ENCODE data around the gene ADAMTSL3. TPM values are rescaled to one million over a fixed set of nuclear protein-coding genes. Genes with fewer than 3 reads are reported as not detected.

ADAMTSL3 gene
- total and polyA plus RNA-seq, 2 of the 4 experiments (the other 2 are of a cell fraction): under 0.01 to 0.02 TPM

DNA sequence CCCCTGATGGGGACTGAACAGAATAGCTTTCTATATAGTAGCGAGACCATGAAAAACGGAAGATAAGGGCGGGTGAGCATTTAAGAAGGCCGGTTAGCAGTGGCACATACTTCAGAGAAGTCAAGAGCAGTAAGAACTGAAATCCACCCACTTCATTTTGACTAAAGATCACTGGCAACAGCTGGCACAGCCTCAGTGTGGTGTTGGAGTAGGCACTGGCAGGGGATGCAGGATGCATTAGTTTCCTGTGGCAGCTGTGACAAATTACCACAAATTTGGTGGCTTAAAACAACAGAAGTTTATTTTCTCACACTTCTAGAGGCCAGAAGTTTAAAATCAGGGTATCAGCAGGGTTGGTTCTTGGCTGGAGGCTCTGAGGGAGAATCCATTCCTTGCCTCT, 176.5 kb downstream of the ADAMTSL3 start:
- H3K23ac ChIP-seq (ENCODE audit: low read depth, low read length): no peak overlapping the region
- H2AK9ac ChIP-seq (replicated peaks; ENCODE audit: low read depth, low read length, poor library complexity): no peak overlapping the region
- no peak overlapping the region for H3K14ac ChIP-seq (replicated peaks; ENCODE audit: low read depth, low read length)
- no peak overlapping the region for H4K5ac ChIP-seq (ENCODE audit: low read depth, low read length)
- no peaks in the 10 kb centered on the region for H3K9me1 ChIP-seq (ENCODE audit: insufficient read depth, low read length)
- no TSS peak for BruUV-seq (replicated peaks)
- no peak overlapping the region for H2AK5ac ChIP-seq (ENCODE audit: low read depth, low read length)
- no peak overlapping the region for H3K18ac ChIP-seq (ENCODE audit: low read depth, low read length)
- intact Hi-C loops (cut with micrococcal nuclease): no loop called here
- no peak overlapping the region for H3K9ac ChIP-seq (ENCODE audit: low read depth, low read length)
- POLR2A ChIA-PET (ENCODE audit: unreplicated experiment): no interaction called here
- in situ Hi-C loops (cut with MboI; ENCODE audit: low sequenced_read_pairs): no loop called here
- H2BK20ac ChIP-seq (ENCODE audit: low read depth, low read length): no peak overlapping the region
- H3K27me3 ChIP-seq (ENCODE audit: control insufficient read depth, insufficient read depth, low read length): no peaks in the 10 kb centered on the region
- H2BK15ac ChIP-seq (ENCODE audit: low read depth, low read length): no peak overlapping the region
- no peak overlapping the region for H3K4me3 ChIP-seq (ENCODE audit: insufficient read depth, low read depth, low read length)
- H2BK120ac ChIP-seq (ENCODE audit: low read depth, low read length): no peak overlapping the region
- H3K27ac ChIP-seq (ENCODE audit: insufficient read depth, low read length): no peak overlapping the region
- CTCF ChIA-PET: no interaction called here
- no peak overlapping the region for H3K56ac ChIP-seq (ENCODE audit: extremely low read depth, insufficient read depth, low read length)
- no peaks in the 10 kb centered on the region for H3K79me1 ChIP-seq (ENCODE audit: low read depth in 1 of 2, low read length in 2 of 2)
- H3K4me2 ChIP-seq (ENCODE audit: low read depth, low read length): no peak overlapping the region
- no peak overlapping the region for H4K91ac ChIP-seq (ENCODE audit: insufficient read depth, low read depth, low read length)
- H3K9me3 ChIP-seq (ENCODE audit: control insufficient read depth, insufficient read depth, low read length): no peaks in the 10 kb centered on the region
- WGBS, 2 experiments (ENCODE audit: extremely low coverage in 2 of 2, insufficient read length in 1 of 2): no CpG with 5 or more reads among the region's 4 CpGs
- no peak overlapping the region for H3K4ac ChIP-seq (ENCODE audit: low read depth, low read length)
- H3K36me3 ChIP-seq (ENCODE audit: control insufficient read depth, insufficient read depth, low read length): no peaks in the 10 kb centered on the region
- H3K4me1 ChIP-seq (ENCODE audit: control insufficient read depth, insufficient read depth, low read length): no peaks in the 10 kb centered on the region
- dilution Hi-C loops (cut with HindIII; ENCODE audit: low sequenced_read_pairs, unreplicated experiment): no loop called here
- ATAC-seq (ENCODE audit: low read depth) (no peak), DNase-seq (no peak)
- no peak overlapping the region for H2BK5ac ChIP-seq (ENCODE audit: low read depth, low read length, poor library complexity, severe bottlenecking)
- no peak overlapping the region for H2AFZ ChIP-seq (replicated peaks; ENCODE audit: low read length, poor library complexity)
- H4K8ac ChIP-seq (ENCODE audit: low read depth in 2 of 2, low read length in 2 of 2): no peak overlapping the region
- H4K20me1 ChIP-seq (ENCODE audit: insufficient read depth, low read length): no peaks in the 10 kb centered on the region
- TF ChIP-seq NFE2L2 (IDR thresholded peaks at IDR 0.05; ENCODE audit: low read depth, low read length): no peak
- no peak for TF ChIP-seq CHD1 (IDR thresholded peaks at IDR 0.05; ENCODE audit: low read depth, low read length)
- no peak for TF ChIP-seq RCOR1 (IDR thresholded peaks at IDR 0.05; ENCODE audit: insufficient replicate concordance, low read length)
- TF ChIP-seq POLR2A (IDR thresholded peaks at IDR 0.05; ENCODE audit: low read depth, low read length): no peak
- no peak for TF ChIP-seq RFX5 (IDR thresholded peaks at IDR 0.05; ENCODE audit: low read depth, low read length)
- TF ChIP-seq SMC3 (IDR thresholded peaks at IDR 0.05; ENCODE audit: low read depth, low read length): no peak
- no peak for TF ChIP-seq RAD21 (IDR thresholded peaks at IDR 0.05; ENCODE audit: low read length)
- no peak for TF ChIP-seq CEBPB (IDR thresholded peaks at IDR 0.05; ENCODE audit: low read depth, low read length)
- no peak for TF ChIP-seq MAZ (IDR thresholded peaks at IDR 0.05; ENCODE audit: borderline replicate concordance, low read depth, low read length)
- no peak for TF ChIP-seq MXI1 (IDR thresholded peaks at IDR 0.05; ENCODE audit: borderline replicate concordance, low read depth, low read length)
- TF ChIP-seq, protein P1, sequence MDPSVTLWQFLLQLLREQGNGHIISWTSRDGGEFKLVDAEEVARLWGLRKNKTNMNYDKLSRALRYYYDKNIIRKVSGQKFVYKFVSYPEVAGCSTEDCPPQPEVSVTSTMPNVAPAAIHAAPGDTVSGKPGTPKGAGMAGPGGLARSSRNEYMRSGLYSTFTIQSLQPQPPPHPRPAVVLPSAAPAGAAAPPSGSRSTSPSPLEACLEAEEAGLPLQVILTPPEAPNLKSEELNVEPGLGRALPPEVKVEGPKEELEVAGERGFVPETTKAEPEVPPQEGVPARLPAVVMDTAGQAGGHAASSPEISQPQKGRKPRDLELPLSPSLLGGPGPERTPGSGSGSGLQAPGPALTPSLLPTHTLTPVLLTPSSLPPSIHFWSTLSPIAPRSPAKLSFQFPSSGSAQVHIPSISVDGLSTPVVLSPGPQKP (IDR thresholded peaks at IDR 0.05; ENCODE audit: borderline replicate concordance, low read depth, low read length): no peak
